ENCODE results near the gene C1R.

C1R gene

GRCh38 chr12:7075518-7075917, 16.7 kb downstream of the C1R start:
- TF ChIP-seq ZNF510 (tag by site-specific recombination; IDR thresholded peaks at IDR 0.05; ENCODE audit: insufficient replicate concordance) (no peak), ZNF558 (tag by site-specific recombination; IDR thresholded peaks at IDR 0.05) (no peak), ZNF449 (tag by site-specific recombination; IDR thresholded peaks at IDR 0.05) (no peak), ZNF426 (tag by site-specific recombination; IDR thresholded peaks at IDR 0.05) (no peak), ZNF2 (tag by site-specific recombination; IDR thresholded peaks at IDR 0.05) (no peak), OVOL3 (tag by site-specific recombination; IDR thresholded peaks at IDR 0.05) (no peak)
- ChIA-PET CTCF (interaction anchor here (0.8 kb wide), 1 partner anchor 37 kb away, joined by 3 read pairs; no protein-coding TSS in a partner anchor), POLR2A (no interaction called here)
- Histone ChIP-seq H3K4me1 (ENCODE audit: control insufficient read depth, insufficient read depth, low read length) (no peaks in the 10 kb centered on the region), H3K9me3 (ENCODE audit: control insufficient read depth, insufficient read depth, low read depth, low read length) (no peaks in the 10 kb centered on the region), H3K36me3 (ENCODE audit: control insufficient read depth in 2 of 2, insufficient read depth in 1 of 2, low read length in 2 of 2) (no peaks in the 10 kb centered on the region), H3K4me3 (ENCODE audit: low read depth, low read length) (no peak overlapping the region), H3K27ac (ENCODE audit: extremely low read depth, low read depth, low read length) (no peak overlapping the region)

DNA sequence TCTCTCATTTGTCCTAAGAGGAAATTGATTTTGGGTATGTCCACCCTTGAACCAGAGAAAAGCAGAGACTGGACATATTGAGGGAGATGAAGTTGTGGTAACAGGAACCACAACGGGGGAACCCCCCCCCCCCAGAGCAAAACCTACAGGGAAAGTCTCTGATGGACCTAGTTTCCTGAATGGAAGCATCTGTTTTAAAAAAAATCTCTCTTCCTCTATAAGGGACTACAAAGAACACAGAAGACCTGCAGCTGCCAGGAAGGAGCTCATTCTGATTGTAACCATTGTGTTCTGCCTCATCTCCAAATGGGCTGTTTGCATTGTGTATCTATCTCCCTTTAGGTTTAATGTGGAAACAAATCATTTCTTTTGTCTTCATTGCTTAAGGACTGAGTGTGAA, 18.3 kb downstream of the C1R start:
- H3K9me3 ChIP-seq (ENCODE audit: control insufficient read depth, insufficient read depth, low read depth, low read length): no peaks in the 10 kb centered on the region
- CTCF ChIA-PET: interaction anchor here (1.0 kb wide), 1 partner anchor 17 kb away, joined by 3 read pairs; no protein-coding TSS in a partner anchor
- POLR2A ChIA-PET: no interaction called here
- no peak for TF ChIP-seq SETDB1 (IDR thresholded peaks at IDR 0.05; ENCODE audit: insufficient read length, low read length)
- TF ChIP-seq ZNF747 (tag by site-specific recombination; IDR thresholded peaks at IDR 0.05): no peak
- TF ChIP-seq, protein P1, sequence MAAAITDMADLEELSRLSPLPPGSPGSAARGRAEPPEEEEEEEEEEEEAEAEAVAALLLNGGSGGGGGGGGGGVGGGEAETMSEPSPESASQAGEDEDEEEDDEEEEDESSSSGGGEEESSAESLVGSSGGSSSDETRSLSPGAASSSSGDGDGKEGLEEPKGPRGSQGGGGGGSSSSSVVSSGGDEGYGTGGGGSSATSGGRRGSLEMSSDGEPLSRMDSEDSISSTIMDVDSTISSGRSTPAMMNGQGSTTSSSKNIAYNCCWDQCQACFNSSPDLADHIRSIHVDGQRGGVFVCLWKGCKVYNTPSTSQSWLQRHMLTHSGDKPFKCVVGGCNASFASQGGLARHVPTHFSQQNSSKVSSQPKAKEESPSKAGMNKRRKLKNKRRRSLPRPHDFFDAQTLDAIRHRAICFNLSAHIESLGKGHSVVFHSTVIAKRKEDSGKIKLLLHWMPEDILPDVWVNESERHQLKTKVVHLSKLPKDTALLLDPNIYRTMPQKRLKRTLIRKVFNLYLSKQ (tag by site-specific recombination; IDR thresholded peaks at IDR 0.05; ENCODE audit: borderline replicate concordance): no peak
- no peak for TF ChIP-seq ZNF529 (tag by site-specific recombination; IDR thresholded peaks at IDR 0.05; ENCODE audit: insufficient replicate concordance)
- no peak for TF ChIP-seq KLF7 (tag by site-specific recombination; IDR thresholded peaks at IDR 0.05; ENCODE audit: borderline replicate concordance)
- TF ChIP-seq SALL2 (tag by site-specific recombination; IDR thresholded peaks at IDR 0.05; ENCODE audit: borderline replicate concordance): no peak
- TF ChIP-seq BCL11B (tag by site-specific recombination; IDR thresholded peaks at IDR 0.05; ENCODE audit: low read depth): no peak
- no peak for TF ChIP-seq ZNF394 (tag by site-specific recombination; IDR thresholded peaks at IDR 0.05; ENCODE audit: borderline replicate concordance)
- no peak for TF ChIP-seq ZNF423 (tag by site-specific recombination; IDR thresholded peaks at IDR 0.05)
- no peak for TF ChIP-seq ZNF133 (tag by site-specific recombination; IDR thresholded peaks at IDR 0.05)
- TF ChIP-seq FEZF1 (tag by site-specific recombination; IDR thresholded peaks at IDR 0.05): no peak
- no peak for TF ChIP-seq ZSCAN30 (tag by site-specific recombination; IDR thresholded peaks at IDR 0.05)
- TF ChIP-seq ZNF571 (tag by site-specific recombination; IDR thresholded peaks at IDR 0.05): no peak
- no peak for TF ChIP-seq ZNF132 (tag by site-specific recombination; IDR thresholded peaks at IDR 0.05; ENCODE audit: borderline replicate concordance)
- TF ChIP-seq ZNF280D (tag by site-specific recombination; IDR thresholded peaks at IDR 0.05): no peak
- no peaks in the 10 kb centered on the region for H3K36me3 ChIP-seq (ENCODE audit: control insufficient read depth in 2 of 2, insufficient read depth in 1 of 2, low read length in 2 of 2)
- H3K4me1 ChIP-seq (ENCODE audit: control insufficient read depth, insufficient read depth, low read length): no peaks in the 10 kb centered on the region
- H3K4me3 ChIP-seq (ENCODE audit: low read depth, low read length): no peak overlapping the region
- H3K27ac ChIP-seq (ENCODE audit: extremely low read depth, low read depth, low read length): no peak overlapping the region
